Stimulated activated CD4-positive, alpha-beta T cell treated with anti-CD3 and anti-CD28 coated beads, Interleukin-1b, Interleukin-23, amount 100 ng/mL, for 24 hours (primary cell): ENCODE data around the gene DERL2.

ENCODE experiments used
- DNase-seq, 4 experiments: peaks; one replicate each; pipeline ENCODE4 v3.0.0-alpha.2; 2020; ENCODE audit warnings: low read depth in 4 of 4, low spot score in 1 of 4

Gene DERL2

GRCh38 chr17:5501685-5502084, 15.7 kb upstream of the DERL2 start:
- no peak for DNase-seq

GRCh38 chr17:5500589-5501391, 14.8 kb upstream of the DERL2 start:
- peak; percentile 17 to 65 (median 35) for DNase-seq

GRCh38 chr17:5500247-5500588, 14.2 kb upstream of the DERL2 start:
- DNase-seq: no peak

GRCh38 chr17:5499476-5500231, 13.7 kb upstream of the DERL2 start:
- no peak for DNase-seq

- DNase-seq: no peak
Observed at GRCh38 chr17:5492970-5493369, 7.0 kb upstream of the DERL2 start.

- DNase-seq: no peak
Observed at GRCh38 chr17:5488752-5489151, 2.8 kb upstream of the DERL2 start.

GRCh38 chr17:5486206-5487124, 487 bp upstream of the DERL2 start, which contains the start of gene MIS12:
Gene MIS12, plus strand, starts transcription at chr17:5486566. Its CDS starts 2,297 bp downstream, at chr17:5488863.
- DNase-seq: peak; percentile 87 to 98 (median 95)

- DNase-seq: no peak
Observed at GRCh38 chr17:5481451-5481850, 4.5 kb downstream of the DERL2 start.

- DNase-seq: no peak
Observed at GRCh38 chr17:5480962-5481361, 5.0 kb downstream of the DERL2 start.

GRCh38 chr17:5478992-5479391, 7.0 kb downstream of the DERL2 start:
- no peak for DNase-seq

- no peak for DNase-seq
Observed at GRCh38 chr17:5473906-5474305, 12.1 kb downstream of the DERL2 start.

GRCh38 chr17:5472511-5472910, 13.5 kb downstream of the DERL2 start:
- no peak for DNase-seq

- DNase-seq: peak in 2 of 4 experiments; percentile 7 to 8
Observed at GRCh38 chr17:5468075-5468473, 17.9 kb downstream of the DERL2 start.

- no peak for DNase-seq
Observed at GRCh38 chr17:5467416-5467815, 18.6 kb downstream of the DERL2 start.

GRCh38 chr17:5466295-5466694, 19.7 kb downstream of the DERL2 start:
- no peak for DNase-seq

GRCh38 chr17:5464717-5465507, 21.1 kb downstream of the DERL2 start:
- no peak for DNase-seq

GRCh38 chr17:5446786-5447185, 39.2 kb downstream of the DERL2 start:
- DNase-seq: no peak

GRCh38 chr17:5444209-5444608, 41.8 kb downstream of the DERL2 start:
- no peak for DNase-seq

- DNase-seq: no peak
Observed at GRCh38 chr17:5443728-5444127, 42.2 kb downstream of the DERL2 start.

- no peak for DNase-seq
Observed at GRCh38 chr17:5439446-5439764, 46.6 kb downstream of the DERL2 start.
